ENCODE data around the gene APOL6. TPM values are rescaled to one million over a fixed set of nuclear protein-coding genes. Genes with fewer than 3 reads are reported as not detected.
"Not testable (repeated sequence)": the region's sequence is repeated elsewhere in the genome, so short reads cannot be mapped to it uniquely, and the experiment has no call there.

APOL6 gene
- total and polyA plus RNA-seq, 10 of the 15 experiments (the other 5 are each of a cell fraction or from before 2014, with no cell fraction given), result 4.3 to 22.9 (median 9.3) TPM

DNA sequence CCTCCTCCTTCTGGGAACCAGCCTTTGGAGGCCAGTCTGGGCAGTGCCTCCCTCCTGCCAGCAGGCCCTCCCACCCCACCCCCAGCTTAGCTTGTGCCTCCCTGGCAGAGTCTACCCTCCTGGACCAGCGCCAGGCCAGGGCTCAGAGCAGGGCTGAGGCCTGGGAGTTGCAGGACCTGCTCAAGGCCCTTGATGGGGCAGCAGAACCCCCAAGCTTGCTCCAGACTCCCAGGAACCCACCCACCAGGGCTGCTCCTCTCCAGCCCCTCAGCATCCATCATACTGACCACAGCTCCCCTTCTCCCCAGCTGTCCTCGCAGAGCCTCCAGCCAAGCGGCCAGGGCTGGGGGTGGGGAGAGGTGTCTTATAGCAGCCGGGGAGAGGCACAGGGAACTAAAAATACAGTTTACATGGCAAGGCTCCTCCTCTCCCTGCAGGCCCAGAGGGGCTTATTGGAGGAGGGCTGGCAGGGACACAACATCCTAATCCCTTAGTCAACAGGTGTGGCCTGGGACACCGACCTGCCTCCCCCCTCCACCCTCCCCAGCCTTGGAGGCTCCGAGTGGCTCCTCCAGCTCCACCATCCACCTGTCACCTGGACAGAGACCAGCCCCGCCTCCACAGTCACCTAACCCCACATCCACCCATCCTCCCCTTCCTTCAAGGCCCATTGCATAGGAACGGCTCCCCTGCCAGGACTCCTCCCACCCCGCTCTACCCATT lies 25.9 kb upstream of the APOL6 start:
- WGBS (ENCODE audit: insufficient coverage, insufficient replicate concordance, low lambda C conversion rate, missing lambda C conversion rate), result 45% methylated on average over 7 of the region's 9 CpGs
- H3K27me3 ChIP-seq (replicated peaks in 1 of 2; ENCODE audit: control insufficient read depth in 2 of 2, insufficient read depth in 2 of 2, low read length in 1 of 2), result peaks cover 0 to 1% of the 10 kb centered on the region in 2 experiments; a peak in 1 of 4 replicates
- TF ChIP-seq, protein P1, sequence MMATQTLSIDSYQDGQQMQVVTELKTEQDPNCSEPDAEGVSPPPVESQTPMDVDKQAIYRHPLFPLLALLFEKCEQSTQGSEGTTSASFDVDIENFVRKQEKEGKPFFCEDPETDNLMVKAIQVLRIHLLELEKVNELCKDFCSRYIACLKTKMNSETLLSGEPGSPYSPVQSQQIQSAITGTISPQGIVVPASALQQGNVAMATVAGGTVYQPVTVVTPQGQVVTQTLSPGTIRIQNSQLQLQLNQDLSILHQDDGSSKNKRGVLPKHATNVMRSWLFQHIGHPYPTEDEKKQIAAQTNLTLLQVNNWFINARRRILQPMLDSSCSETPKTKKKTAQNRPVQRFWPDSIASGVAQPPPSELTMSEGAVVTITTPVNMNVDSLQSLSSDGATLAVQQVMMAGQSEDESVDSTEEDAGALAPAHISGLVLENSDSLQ (IDR thresholded peaks at IDR 0.05), result no peak
- TF ChIP-seq HDGF (IDR thresholded peaks at IDR 0.05) (no peak), EP300 (IDR thresholded peaks at IDR 0.05; ENCODE audit: borderline replicate concordance in 1 of 2, control insufficient read depth in 1 of 2, low read depth in 2 of 2, low read length in 2 of 2) (no peak), CBFB (IDR thresholded peaks at IDR 0.05; ENCODE audit: low read depth) (no peak), HCFC1 (IDR thresholded peaks at IDR 0.05; ENCODE audit: low read length) (no peak), SRF (IDR thresholded peaks at IDR 0.05; ENCODE audit: low read depth in 2 of 2, low read length in 2 of 2) (no peak), MEF2B (IDR thresholded peaks at IDR 0.05; ENCODE audit: partially characterized antibody, poor library complexity, severe bottlenecking) (no peak), YY1 (IDR thresholded peaks at IDR 0.05; ENCODE audit: low read depth, low read length) (no peak), SPI1 (IDR thresholded peaks at IDR 0.05; ENCODE audit: borderline replicate concordance, insufficient read depth, low read depth, low read length) (no peak)
- TF ChIP-seq, protein P2, sequence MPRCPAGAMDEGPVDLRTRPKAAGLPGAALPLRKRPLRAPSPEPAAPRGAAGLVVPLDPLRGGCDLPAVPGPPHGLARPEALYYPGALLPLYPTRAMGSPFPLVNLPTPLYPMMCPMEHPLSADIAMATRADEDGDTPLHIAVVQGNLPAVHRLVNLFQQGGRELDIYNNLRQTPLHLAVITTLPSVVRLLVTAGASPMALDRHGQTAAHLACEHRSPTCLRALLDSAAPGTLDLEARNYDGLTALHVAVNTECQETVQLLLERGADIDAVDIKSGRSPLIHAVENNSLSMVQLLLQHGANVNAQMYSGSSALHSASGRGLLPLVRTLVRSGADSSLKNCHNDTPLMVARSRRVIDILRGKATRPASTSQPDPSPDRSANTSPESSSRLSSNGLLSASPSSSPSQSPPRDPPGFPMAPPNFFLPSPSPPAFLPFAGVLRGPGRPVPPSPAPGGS (IDR thresholded peaks at IDR 0.05; ENCODE audit: borderline replicate concordance, insufficient read depth, low read depth, low read length, poor library complexity, severe bottlenecking), result no peak
- TF ChIP-seq, protein P3, sequence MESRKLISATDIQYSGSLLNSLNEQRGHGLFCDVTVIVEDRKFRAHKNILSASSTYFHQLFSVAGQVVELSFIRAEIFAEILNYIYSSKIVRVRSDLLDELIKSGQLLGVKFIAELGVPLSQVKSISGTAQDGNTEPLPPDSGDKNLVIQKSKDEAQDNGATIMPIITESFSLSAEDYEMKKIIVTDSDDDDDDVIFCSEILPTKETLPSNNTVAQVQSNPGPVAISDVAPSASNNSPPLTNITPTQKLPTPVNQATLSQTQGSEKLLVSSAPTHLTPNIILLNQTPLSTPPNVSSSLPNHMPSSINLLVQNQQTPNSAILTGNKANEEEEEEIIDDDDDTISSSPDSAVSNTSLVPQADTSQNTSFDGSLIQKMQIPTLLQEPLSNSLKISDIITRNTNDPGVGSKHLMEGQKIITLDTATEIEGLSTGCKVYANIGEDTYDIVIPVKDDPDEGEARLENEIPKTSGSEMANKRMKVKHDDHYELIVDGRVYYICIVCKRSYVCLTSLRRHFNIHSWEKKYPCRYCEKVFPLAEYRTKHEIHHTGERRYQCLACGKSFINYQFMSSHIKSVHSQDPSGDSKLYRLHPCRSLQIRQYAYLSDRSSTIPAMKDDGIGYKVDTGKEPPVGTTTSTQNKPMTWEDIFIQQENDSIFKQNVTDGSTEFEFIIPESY (IDR thresholded peaks at IDR 0.05), result no peak
- intact Hi-C loops (cut with micrococcal nuclease; ENCODE audit: unreplicated experiment) (no loop called here), in situ Hi-C loops (cut with MboI) (loop anchor here (5.0 kb wide), 3 partner anchors 270 to 500 kb away; no protein-coding TSS in a partner anchor)
- ChIA-PET SMC1A (ENCODE audit: uncharacterized antibody, unreplicated experiment) (interaction anchor here (1.1 to 1.2 kb wide), 2 partner anchors 31 to 271 kb away, joined by 3 to 4 read pairs; no protein-coding TSS in a partner anchor), POLR2A (no interaction called here), CTCF (interaction anchor here (0.6 to 1.1 kb wide), 3 partner anchors 26 to 308 kb away, joined by 3 to 5 read pairs (median 4); partner anchors contain the start of gene APOL6), RAD21 (ENCODE audit: unreplicated experiment) (interaction anchor here (1.0 to 2.6 kb wide), 2 partner anchors 270 to 272 kb away, joined by 3 to 11 read pairs; no protein-coding TSS in a partner anchor)
- H3K9me3 ChIP-seq (replicated peaks; ENCODE audit: control insufficient read depth, insufficient read depth, low read length), result no peaks in the 10 kb centered on the region
- no peaks in the 10 kb centered on the region for H3K36me3 ChIP-seq (ENCODE audit: control insufficient read depth in 2 of 2, insufficient read depth in 2 of 2, low read length in 1 of 2)
- FAIRE-seq (no peak), DNase-seq (ENCODE audit: low read depth, low spot score) (no peak), ATAC-seq (no peak)
- H3K4me1 ChIP-seq (ENCODE audit: control insufficient read depth, insufficient read depth, low read length), result 0 out of 2 replicates have a peak, but pooled peaks cover under 1% of the 10 kb centered on the region
- no peak overlapping the region for H3K27ac ChIP-seq (ENCODE audit: control insufficient read depth, insufficient read depth)
- BruUV-seq (replicated peaks), result no TSS peak
- H3K4me2 ChIP-seq (ENCODE audit: control insufficient read depth, insufficient read depth), result no peak overlapping the region
- no peak overlapping the region for H3K9ac ChIP-seq (ENCODE audit: control insufficient read depth, insufficient read depth, low read length)
- no peak overlapping the region for H3K4me3 ChIP-seq
- no peaks in the 10 kb centered on the region for H4K20me1 ChIP-seq (ENCODE audit: control insufficient read depth, insufficient read depth)
- H2AFZ ChIP-seq (ENCODE audit: control insufficient read depth, low read depth, low read length), result no peak overlapping the region
- H3K79me2 ChIP-seq (ENCODE audit: control insufficient read depth, insufficient read depth, low read length), result no peaks in the 10 kb centered on the region

DNA sequence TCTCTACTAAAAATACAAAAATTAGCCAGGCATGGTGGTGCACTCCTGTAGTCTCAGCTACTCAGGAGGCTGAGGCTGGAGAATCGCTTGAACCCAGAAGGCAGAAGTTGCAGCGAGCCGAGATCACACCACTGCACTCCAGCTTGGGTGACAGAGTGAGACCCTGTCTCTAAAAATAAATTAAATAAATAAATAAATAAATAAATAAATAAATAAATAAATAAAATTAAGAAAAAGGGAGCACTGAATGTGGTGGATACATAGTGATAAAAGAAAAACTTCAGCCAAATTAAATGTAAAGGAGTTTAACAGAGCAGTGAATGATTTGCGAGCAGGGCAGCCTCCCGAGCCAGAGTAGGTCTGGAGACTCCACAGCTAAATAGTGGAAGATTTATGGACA lies 24.4 kb upstream of the APOL6 start:
- H3K9me3 ChIP-seq (replicated peaks; ENCODE audit: control insufficient read depth, insufficient read depth, low read length); H3K27me3 ChIP-seq (replicated peaks in 1 of 2; ENCODE audit: control insufficient read depth in 2 of 2, insufficient read depth in 2 of 2, low read length in 1 of 2); H3K36me3 ChIP-seq (ENCODE audit: control insufficient read depth in 2 of 2, insufficient read depth in 2 of 2, low read length in 1 of 2); H3K27ac ChIP-seq (ENCODE audit: control insufficient read depth, insufficient read depth); H3K4me3 ChIP-seq; H3K79me2 ChIP-seq (ENCODE audit: control insufficient read depth, insufficient read depth, low read length); SMC1A ChIA-PET (ENCODE audit: uncharacterized antibody, unreplicated experiment); BruUV-seq (replicated peaks); H4K20me1 ChIP-seq (ENCODE audit: control insufficient read depth, insufficient read depth); ATAC-seq; POLR2A ChIA-PET; H3K9ac ChIP-seq (ENCODE audit: control insufficient read depth, insufficient read depth, low read length); DNase-seq (ENCODE audit: low read depth, low spot score); FAIRE-seq; H2AFZ ChIP-seq (ENCODE audit: control insufficient read depth, low read depth, low read length); H3K4me2 ChIP-seq (ENCODE audit: control insufficient read depth, insufficient read depth): not testable (repeated sequence)
- intact Hi-C loops (cut with micrococcal nuclease; ENCODE audit: unreplicated experiment), result loop anchor here (1.0 kb wide), 1 partner anchor 274 kb away; no protein-coding TSS in a partner anchor
- in situ Hi-C loops (cut with MboI), result loop anchor here (5.0 kb wide), 3 partner anchors 272 to 498 kb away; no protein-coding TSS in a partner anchor
- 92% methylated on average over 5 of the region's 5 CpGs for WGBS (ENCODE audit: insufficient coverage, insufficient replicate concordance, low lambda C conversion rate, missing lambda C conversion rate)
- peaks cover 10% of the 10 kb centered on the region for H3K4me1 ChIP-seq (ENCODE audit: control insufficient read depth, insufficient read depth, low read length)
- RAD21 ChIA-PET (ENCODE audit: unreplicated experiment), result interaction anchor here (1.5 kb wide), 1 partner anchor 273 kb away, joined by 6 read pairs; no protein-coding TSS in a partner anchor
- CTCF ChIA-PET, result interaction anchor here (0.6 to 1.3 kb wide), 6 partner anchors 14 to 501 kb away, joined by 3 to 6 read pairs (median 4); no protein-coding TSS in a partner anchor
